Measurements from ENCODE around the gene SLC39A11.

Gene SLC39A11

DNA sequence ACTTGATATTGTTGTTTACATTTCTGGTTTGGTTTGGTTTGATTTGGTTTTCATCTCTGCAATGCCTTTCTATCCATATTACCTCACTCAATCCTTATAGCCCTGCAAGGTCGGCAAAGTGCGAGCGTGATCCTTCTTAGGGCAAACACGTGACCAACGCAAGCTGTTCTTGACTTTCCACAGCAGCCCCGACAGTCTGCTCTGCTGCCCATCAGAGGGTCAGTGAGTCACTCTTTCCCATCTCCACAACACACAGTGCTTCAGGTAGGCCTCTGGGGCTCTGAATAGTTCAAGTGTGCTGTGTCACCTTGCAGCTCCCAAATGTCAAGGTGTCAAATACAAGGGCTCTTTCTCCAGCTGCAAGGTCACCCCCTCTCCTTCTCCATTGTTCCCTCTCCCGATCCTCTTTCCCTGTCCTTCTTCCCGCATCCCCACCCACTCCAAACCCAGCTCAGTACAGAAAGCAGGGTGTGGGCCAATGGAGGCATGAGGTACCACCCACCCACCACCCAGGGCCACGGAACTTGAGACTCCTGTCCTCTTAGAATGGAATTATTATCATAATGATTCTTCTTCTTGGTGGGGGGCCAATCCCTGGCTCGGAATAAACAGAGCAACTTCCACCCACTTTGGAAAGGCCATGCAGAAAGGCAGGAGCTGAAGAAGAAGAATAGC, 139.7 kb downstream of the SLC39A11 start:
- no peaks in the 10 kb centered on the region for H3K27me3 ChIP-seq (ENCODE audit: low read depth, low read length)
- H3K9me3 ChIP-seq (ENCODE audit: insufficient read depth, low read length), result no peaks in the 10 kb centered on the region
- no peak overlapping the region for H3K27ac ChIP-seq (ENCODE audit: low read length)
- TF ChIP-seq EZH2phosphoT487 (IDR thresholded peaks at IDR 0.05; ENCODE audit: low read depth), result no peak
- TF ChIP-seq, protein P1, sequence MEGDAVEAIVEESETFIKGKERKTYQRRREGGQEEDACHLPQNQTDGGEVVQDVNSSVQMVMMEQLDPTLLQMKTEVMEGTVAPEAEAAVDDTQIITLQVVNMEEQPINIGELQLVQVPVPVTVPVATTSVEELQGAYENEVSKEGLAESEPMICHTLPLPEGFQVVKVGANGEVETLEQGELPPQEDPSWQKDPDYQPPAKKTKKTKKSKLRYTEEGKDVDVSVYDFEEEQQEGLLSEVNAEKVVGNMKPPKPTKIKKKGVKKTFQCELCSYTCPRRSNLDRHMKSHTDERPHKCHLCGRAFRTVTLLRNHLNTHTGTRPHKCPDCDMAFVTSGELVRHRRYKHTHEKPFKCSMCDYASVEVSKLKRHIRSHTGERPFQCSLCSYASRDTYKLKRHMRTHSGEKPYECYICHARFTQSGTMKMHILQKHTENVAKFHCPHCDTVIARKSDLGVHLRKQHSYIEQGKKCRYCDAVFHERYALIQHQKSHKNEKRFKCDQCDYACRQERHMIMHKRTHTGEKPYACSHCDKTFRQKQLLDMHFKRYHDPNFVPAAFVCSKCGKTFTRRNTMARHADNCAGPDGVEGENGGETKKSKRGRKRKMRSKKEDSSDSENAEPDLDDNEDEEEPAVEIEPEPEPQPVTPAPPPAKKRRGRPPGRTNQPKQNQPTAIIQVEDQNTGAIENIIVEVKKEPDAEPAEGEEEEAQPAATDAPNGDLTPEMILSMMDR (IDR thresholded peaks at IDR 0.05; ENCODE audit: low read depth, low read length), result no peak
- H4K20me1 ChIP-seq (ENCODE audit: insufficient read depth, low read length), result no peaks in the 10 kb centered on the region
- H2AFZ ChIP-seq (ENCODE audit: low read depth, low read length), result no peak overlapping the region
- no peaks in the 10 kb centered on the region for H3K36me3 ChIP-seq (replicated peaks; ENCODE audit: low read depth, low read length)
- no peak overlapping the region for H3K4me2 ChIP-seq (ENCODE audit: low read length)
- H3K4me1 ChIP-seq (ENCODE audit: low read length), result no peaks in the 10 kb centered on the region
- no peak overlapping the region for H3K4me3 ChIP-seq (ENCODE audit: low read length)
- H3K79me2 ChIP-seq (ENCODE audit: low read length), result no peaks in the 10 kb centered on the region
- no peak overlapping the region for H3K9ac ChIP-seq (ENCODE audit: low read length)

DNA sequence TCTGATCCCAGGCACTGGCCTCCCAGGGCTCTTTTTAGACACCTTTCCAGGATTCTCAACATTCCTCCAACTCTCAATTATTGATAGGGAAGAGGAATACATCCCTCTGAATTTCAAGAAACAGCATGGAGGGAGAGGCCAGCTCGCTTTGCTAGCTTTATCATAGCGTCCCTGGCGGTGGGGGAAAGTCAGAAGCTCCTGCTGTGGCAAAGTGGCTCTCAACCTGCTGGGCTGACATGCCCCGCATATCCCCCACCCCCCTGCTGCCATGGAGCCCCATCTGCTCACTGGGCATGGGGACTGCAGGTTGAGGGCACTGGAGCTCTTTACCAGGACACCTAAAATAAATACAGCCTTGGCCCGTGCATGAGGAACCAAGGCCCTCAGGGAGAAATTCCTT, 140.3 kb downstream of the SLC39A11 start:
- no peak overlapping the region for H3K4me2 ChIP-seq (ENCODE audit: low read length)
- H4K20me1 ChIP-seq (ENCODE audit: insufficient read depth, low read length), result no peaks in the 10 kb centered on the region
- no peaks in the 10 kb centered on the region for H3K27me3 ChIP-seq (ENCODE audit: low read depth, low read length)
- no peaks in the 10 kb centered on the region for H3K79me2 ChIP-seq (ENCODE audit: low read length)
- no peak for TF ChIP-seq EZH2phosphoT487 (IDR thresholded peaks at IDR 0.05; ENCODE audit: low read depth)
- TF ChIP-seq, protein P1 (IDR thresholded peaks at IDR 0.05; ENCODE audit: low read depth, low read length), result no peak
- no peak overlapping the region for H3K9ac ChIP-seq (ENCODE audit: low read length)
- no peaks in the 10 kb centered on the region for H3K9me3 ChIP-seq (ENCODE audit: insufficient read depth, low read length)
- no peak overlapping the region for H3K27ac ChIP-seq (ENCODE audit: low read length)
- no peaks in the 10 kb centered on the region for H3K36me3 ChIP-seq (replicated peaks; ENCODE audit: low read depth, low read length)
- no peaks in the 10 kb centered on the region for H3K4me1 ChIP-seq (ENCODE audit: low read length)
- no peak overlapping the region for H2AFZ ChIP-seq (ENCODE audit: low read depth, low read length)
- no peak overlapping the region for H3K4me3 ChIP-seq (ENCODE audit: low read length)

DNA sequence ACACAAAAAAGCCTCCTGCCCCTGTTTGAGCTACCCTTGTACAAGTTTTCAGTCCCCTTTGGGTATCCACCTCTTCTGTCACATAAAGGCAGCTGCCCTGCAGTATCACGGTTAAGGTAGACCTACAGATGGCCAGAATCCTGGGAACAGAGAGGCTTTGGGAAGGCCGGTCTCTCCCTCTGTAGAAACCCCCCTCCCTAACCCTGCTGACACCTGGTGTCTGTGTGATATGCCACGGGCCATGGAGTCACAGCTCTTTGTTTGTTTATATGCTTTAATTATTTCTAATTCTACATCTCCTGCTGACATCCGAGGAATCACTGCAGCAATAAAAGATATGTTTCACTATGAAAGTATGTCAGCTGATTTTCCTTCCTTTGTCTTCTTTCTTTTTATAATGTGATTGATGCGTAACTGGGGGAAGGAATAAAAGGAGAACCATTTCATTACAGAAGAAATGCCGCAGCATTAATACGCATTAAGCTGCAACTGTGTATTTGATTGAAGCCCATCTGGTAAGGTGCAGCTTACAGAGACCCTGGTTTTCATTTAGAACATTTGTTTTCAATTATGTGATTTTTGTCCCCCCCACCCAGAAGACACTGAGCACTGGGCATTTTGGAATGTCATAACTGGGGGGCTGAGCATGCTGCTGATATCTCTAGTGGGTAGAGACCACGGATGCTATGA, 142.1 kb downstream of the SLC39A11 start:
- Histone ChIP-seq H3K4me1 (ENCODE audit: low read length) (no peaks in the 10 kb centered on the region), H3K36me3 (replicated peaks; ENCODE audit: low read depth, low read length) (no peaks in the 10 kb centered on the region), H2AFZ (ENCODE audit: low read depth, low read length) (no peak overlapping the region), H3K79me2 (ENCODE audit: low read length) (no peaks in the 10 kb centered on the region), H3K27me3 (ENCODE audit: low read depth, low read length) (no peaks in the 10 kb centered on the region), H3K4me2 (ENCODE audit: low read length) (no peak overlapping the region), H3K9me3 (ENCODE audit: insufficient read depth, low read length) (no peaks in the 10 kb centered on the region), H3K9ac (ENCODE audit: low read length) (no peak overlapping the region), H3K27ac (ENCODE audit: low read length) (no peak overlapping the region), H4K20me1 (ENCODE audit: insufficient read depth, low read length) (no peaks in the 10 kb centered on the region), H3K4me3 (ENCODE audit: low read length) (no peak overlapping the region)
- TF ChIP-seq, protein P1 (IDR thresholded peaks at IDR 0.05; ENCODE audit: low read depth, low read length), result no peak
- TF ChIP-seq EZH2phosphoT487 (IDR thresholded peaks at IDR 0.05; ENCODE audit: low read depth), result no peak

DNA sequence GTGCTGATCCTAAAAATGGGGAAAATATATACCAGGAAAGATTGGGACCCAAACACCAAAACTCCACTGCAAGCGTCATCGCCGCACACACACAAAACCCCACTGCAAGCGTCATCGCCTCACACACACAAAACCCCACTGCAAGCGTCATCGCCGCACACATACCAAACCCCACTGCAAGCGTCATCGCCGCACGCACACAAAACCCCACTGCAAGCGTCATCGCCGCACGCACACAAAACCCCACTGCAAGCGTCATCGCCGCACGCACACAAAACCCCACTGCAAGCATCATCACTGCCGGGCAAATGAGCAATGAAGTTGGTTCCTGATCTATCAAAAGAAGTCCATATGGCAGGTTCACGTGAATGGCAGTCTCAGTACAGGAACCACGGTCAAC, 144.4 kb downstream of the SLC39A11 start:
- H3K9ac ChIP-seq (ENCODE audit: low read length), result no peak overlapping the region
- H3K36me3 ChIP-seq (replicated peaks; ENCODE audit: low read depth, low read length), result peaks cover 2% of the 10 kb centered on the region
- H3K79me2 ChIP-seq (ENCODE audit: low read length), result no peaks in the 10 kb centered on the region
- H4K20me1 ChIP-seq (ENCODE audit: insufficient read depth, low read length), result no peaks in the 10 kb centered on the region
- no peak overlapping the region for H3K27ac ChIP-seq (ENCODE audit: low read length)
- H3K4me3 ChIP-seq (ENCODE audit: low read length), result no peak overlapping the region
- H3K27me3 ChIP-seq (ENCODE audit: low read depth, low read length), result no peaks in the 10 kb centered on the region
- H3K9me3 ChIP-seq (ENCODE audit: insufficient read depth, low read length), result no peaks in the 10 kb centered on the region
- peaks cover 12% of the 10 kb centered on the region; the same call in 1 of the 2 replicates for H3K4me1 ChIP-seq (ENCODE audit: low read length)
- H2AFZ ChIP-seq (ENCODE audit: low read depth, low read length), result no peak overlapping the region
- H3K4me2 ChIP-seq (ENCODE audit: low read length), result no peak overlapping the region
- TF ChIP-seq, protein P1 (IDR thresholded peaks at IDR 0.05; ENCODE audit: low read depth, low read length), result no peak
- no peak for TF ChIP-seq EZH2phosphoT487 (IDR thresholded peaks at IDR 0.05; ENCODE audit: low read depth)

Measured in OCI-LY3 (cell line).